Skeletal muscle cell (primary cell): ENCODE measurements around the gene POU2F2.

Source experiments
- DNase-seq: peaks from one replicate; pipeline ENCODE4 v3.0.0-alpha.2; 2010; ENCODE audit warnings: low read depth
- H3K4me3 ChIP-seq: 2 replicates; pipeline ENCODE4 v1.5.1; 2011; ENCODE audit warnings: low read depth, mild to moderate bottlenecking, control low read depth, low read length, moderate library complexity

POU2F2 gene

DNA sequence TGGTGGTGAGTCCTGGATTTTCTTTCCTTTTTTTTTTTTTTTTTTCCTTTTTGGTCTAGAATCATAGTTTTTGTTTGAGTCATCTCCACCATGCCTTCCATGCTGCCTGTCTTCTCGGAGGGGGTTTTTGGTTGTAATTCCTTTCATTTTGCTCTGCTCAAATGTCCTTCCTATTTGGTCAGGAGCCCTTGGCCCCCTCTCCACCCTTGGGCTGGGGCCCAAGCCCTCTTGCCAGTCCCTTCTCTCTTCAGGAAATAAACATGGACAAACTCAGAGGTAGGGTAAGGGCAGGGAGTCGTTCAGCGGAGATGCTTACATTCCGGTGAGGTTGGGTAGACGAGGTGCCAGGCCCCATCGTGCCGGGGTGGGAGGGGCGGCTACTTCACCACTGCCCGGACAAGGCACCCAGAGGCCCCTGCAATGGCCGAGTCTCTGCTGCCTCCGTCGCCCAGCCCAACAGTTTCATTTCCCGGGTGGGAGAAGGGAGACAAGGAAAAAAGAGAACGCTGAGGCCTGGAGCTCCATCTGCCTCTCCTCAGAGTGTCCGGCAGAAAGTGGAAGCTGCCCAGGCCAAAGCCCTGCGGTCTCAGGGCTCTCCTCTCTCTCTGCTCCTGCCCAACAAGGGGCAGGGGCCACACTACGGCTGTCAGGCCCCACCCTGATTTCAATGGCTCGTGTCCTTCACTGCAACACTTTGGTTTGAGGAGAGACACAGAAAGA, 43.6 kb downstream of the POU2F2 start:
- no peak overlapping the region for H3K4me3 ChIP-seq
- peak; percentile 34 for DNase-seq

DNA sequence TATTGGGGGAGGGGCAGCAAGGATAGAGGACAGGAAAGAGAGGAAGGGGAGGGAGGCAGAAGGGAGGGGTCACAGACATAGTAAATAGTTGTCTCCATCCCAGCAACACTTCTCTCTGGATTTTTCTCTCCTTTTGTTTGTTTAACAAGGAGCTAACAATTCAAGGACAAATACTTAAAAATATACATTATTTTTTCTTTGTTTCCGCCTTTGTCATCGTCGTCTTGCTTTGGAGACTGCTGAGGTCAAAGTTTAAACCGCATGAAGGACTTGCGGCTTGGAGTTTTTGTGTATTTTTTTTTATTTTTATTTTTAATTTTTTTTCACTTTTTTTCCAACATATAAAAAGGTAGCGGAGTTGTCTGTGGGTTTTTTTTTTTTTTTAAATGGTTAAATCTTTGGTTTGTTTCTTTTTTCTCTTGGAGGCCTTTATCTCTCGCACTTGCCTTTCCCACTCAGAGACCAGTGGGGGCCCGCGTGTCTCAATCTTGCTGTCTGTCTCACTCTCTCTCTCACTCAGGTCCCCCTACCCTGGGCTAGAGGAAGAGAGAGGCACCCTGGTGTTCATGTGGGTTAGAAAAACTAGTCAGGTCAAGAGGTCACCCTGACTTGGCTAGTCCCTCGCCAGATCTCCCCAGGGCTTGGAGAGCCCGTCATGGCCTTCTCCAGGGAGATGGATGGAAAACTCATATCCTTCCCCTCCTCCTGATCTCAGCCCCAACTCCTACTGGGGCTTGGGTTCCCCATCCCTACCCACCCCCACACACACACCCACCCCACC, 45.3 kb downstream of the POU2F2 start:
- H3K4me3 ChIP-seq: no peak overlapping the region
- DNase-seq: no peak

DNA sequence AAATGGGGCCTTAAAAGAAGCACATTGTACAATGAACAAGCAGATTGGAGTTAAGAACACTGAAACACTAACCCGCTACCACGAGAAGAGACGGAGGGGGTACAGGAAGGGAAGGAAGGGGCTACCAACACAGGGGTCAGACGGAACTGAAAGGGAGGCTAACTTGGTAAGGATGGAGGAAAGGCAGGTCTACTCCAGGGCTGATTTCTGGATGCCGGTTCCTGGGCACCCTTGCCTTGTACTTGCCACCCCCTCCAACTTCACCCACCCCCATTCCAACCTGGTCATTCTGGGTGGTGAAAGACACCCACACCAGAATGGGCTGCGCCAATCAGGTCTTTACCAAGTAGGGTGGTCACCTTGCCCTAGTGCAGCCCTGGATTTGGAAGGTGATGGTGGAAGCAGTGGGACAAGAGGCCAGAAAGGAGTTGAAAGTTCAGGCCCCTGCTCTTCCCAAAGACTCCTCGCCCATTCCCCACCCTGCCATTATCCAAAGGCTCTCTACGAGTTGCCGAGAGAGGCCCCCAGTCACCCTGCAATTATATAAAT, 46.0 kb downstream of the POU2F2 start:
- DNase-seq: no peak
- H3K4me3 ChIP-seq: no peak overlapping the region

DNA sequence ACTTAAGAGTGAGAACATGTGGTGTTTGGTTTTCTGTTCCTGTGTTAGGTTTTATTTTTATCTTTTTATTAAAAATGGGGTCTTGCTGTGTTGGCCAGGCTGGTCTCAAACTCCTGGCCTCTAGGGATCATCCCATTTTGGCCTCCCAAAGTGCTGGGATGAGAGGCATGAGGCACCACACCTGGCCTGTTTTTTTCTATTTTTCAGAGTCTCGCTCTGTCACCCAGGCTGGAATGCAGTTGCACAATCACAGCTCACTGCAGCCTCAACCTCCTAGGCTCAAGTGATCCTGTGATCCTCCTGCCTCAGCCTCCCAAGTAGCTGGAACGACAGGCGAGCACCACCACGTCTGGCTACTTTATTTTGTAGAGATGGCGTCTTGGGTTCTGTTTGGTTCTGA, 48.7 kb downstream of the POU2F2 start:
- no peak for DNase-seq
- H3K4me3 ChIP-seq: no peak overlapping the region

DNA sequence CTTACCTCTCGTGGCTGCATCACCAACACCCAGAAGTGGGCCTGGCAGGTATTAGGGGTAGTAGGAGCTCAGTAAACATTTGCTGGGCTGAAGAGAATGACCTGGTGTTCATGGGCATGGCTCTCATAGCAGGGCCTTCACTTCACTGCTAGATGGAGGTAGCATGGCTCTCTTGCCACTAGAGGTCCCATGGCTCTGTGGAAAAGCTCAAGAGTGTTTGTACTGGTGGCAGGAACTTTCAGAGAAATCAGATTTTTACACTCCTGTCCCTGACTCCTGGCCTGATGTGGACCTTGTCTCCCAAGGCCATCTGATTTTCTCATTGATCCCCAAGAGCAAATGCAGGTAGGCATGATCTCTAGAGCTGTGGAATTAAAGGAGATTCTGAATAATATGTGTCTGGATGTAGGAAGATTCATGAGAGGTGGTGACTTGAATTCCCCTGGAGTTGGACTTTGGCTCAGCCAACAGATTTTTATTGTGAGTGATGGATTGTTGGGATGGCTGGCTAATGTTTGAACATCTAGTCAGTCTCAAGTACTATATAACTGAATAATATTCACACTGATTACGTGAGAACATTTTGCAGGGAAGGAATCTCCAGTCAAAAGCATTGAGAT, 50.6 kb downstream of the POU2F2 start:
- DNase-seq: no peak
- H3K4me3 ChIP-seq: no peak overlapping the region

DNA sequence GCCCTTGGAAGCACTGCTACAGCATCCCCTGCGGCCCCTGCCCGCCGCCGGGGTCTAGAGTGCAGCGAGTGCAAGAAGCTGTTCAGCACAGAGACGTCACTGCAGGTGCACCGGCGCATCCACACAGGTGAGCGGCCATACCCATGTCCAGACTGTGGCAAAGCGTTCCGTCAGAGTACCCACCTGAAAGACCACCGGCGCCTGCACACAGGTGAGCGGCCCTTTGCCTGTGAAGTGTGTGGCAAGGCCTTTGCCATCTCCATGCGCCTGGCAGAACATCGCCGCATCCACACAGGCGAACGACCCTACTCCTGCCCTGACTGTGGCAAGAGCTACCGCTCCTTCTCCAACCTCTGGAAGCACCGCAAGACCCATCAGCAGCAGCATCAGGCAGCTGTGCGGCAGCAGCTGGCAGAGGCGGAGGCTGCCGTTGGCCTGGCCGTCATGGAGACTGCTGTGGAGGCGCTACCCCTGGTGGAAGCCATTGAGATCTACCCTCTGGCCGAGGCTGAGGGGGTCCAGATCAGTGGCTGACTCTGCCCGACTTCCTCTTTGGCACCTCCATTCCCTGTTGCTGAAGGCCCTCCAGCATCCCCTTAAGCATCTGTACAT, 51.4 kb downstream of the POU2F2 start:
- no peak for DNase-seq
- H3K4me3 ChIP-seq: no peak overlapping the region

DNA sequence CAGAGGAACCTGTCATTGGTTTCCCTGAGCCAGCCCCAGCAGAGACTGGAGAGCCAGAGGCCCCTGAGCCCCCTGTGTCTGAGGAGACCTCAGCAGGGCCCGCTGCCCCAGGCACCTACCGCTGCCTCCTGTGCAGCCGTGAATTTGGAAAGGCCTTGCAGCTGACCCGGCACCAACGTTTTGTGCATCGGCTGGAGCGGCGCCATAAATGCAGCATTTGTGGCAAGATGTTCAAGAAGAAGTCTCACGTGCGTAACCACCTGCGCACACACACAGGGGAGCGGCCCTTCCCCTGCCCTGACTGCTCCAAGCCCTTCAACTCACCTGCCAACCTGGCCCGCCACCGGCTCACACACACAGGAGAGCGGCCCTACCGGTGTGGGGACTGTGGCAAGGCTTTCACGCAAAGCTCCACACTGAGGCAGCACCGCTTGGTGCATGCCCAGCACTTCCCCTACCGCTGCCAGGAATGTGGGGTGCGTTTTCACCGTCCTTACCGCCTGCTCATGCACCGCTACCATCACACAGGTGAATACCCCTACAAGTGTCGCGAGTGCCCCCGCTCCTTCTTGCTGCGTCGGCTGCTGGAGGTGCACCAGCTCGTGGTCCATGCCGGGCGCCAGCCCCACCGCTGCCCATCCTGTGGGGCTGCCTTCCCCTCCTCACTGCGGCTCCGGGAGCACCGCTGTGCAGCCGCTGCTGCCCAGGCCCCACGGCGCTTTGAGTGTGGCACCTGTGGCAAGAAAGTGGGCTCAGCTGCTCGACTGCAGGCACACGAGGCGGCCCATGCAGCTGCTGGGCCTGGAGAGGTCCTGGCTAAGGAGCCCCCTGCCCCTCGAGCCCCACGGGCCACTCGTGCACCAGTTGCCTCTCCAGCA, 52.1 kb downstream of the POU2F2 start:
- DNase-seq: no peak

DNA sequence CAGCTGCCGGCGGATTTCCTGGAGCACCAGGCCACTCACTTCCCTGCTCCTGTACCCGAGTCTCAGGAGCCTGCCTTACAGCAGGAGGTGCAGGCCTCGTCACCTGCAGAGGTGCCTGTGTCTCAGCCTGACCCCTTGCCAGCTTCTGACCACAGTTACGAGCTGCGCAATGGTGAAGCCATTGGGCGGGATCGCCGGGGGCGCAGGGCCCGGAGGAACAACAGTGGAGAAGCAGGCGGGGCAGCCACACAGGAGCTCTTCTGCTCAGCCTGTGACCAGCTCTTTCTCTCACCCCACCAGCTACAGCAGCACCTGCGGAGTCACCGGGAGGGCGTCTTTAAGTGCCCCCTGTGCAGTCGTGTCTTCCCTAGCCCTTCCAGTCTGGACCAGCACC, 53.0 kb downstream of the POU2F2 start:
- H3K4me3 ChIP-seq: no peak overlapping the region
- no peak for DNase-seq

More for the DNA sequence above, 52.1 kb downstream of the POU2F2 start:
- H3K4me3 ChIP-seq: no peak overlapping the region

DNA sequence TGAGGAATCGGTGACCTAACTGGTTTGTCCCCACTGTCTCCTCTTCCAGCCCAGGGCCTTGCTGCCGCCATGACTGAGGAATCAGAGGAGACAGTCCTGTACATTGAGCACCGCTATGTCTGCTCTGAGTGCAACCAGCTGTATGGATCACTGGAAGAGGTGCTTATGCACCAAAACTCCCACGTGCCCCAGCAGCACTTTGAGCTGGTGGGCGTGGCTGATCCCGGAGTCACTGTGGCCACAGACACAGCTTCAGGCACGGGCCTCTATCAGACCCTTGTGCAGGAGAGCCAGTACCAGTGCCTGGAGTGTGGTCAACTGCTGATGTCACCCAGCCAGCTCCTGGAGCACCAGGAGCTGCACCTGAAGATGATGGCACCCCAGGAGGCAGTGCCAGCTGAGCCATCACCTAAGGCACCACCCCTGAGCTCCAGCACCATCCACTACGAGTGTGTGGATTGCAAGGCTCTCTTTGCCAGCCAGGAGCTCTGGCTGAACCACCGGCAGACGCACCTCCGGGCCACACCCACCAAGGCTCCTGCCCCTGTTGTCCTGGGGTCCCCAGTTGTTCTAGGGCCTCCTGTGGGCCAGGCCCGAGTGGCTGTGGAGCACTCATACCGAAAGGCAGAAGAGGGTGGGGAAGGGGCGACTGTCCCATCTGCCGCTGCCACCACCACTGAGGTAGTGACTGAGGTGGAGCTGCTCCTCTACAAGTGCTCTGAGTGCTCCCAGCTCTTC, 53.5 kb downstream of the POU2F2 start:
- no peak for DNase-seq
- H3K4me3 ChIP-seq: no peak overlapping the region

DNA sequence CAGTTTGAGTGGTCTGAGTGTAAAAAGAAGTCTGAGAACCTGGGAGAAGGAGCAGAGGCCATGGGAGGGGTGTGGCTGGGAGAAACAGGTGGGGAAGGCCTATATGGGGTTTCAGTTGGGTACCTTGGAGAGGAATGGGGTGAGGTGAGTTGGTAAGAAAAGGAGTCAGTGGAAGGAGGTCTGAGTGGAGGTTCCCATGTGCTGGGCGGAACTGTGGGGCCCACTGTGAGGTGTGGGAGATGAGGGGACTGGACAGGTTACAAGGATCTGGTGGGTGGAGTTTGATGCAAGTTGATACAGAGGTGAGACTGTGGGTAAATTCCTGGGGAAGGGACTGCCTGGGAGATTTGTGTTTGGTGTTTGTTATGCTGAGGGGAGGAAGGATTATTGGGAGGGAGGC, 54.2 kb downstream of the POU2F2 start:
- no peak overlapping the region for H3K4me3 ChIP-seq
- no peak for DNase-seq

DNA sequence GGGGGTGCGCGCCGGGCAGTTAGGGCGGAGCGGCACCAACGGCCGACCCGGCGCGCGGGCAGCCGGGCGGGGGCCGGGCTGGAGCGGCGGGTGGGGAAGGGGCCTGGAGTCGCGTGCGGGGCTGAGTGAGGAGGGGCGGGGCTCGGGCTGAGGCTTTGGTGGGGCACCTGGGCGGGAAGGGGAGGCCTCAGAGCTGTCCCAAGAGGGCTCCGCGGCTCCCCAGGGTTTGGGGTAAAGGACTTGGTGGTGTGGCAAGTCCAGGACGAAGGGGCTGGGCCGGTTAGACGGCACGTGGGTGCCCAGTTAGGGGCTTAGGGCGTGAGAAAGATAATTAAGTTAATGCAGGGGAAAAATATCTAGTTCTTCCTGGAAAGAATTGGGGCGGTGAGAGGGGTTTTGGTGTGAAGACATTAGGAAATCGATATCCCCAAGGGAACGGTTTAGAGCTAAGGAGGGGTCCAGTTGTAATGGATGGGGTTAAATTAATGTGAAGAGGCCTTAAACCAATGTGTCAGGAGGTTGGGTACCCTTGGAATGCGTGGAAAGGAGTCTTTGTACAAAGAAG, 55.8 kb downstream of the POU2F2 start:
- DNase-seq: no peak
- peak overlapping the region; percentile 68 for H3K4me3 ChIP-seq

DNA sequence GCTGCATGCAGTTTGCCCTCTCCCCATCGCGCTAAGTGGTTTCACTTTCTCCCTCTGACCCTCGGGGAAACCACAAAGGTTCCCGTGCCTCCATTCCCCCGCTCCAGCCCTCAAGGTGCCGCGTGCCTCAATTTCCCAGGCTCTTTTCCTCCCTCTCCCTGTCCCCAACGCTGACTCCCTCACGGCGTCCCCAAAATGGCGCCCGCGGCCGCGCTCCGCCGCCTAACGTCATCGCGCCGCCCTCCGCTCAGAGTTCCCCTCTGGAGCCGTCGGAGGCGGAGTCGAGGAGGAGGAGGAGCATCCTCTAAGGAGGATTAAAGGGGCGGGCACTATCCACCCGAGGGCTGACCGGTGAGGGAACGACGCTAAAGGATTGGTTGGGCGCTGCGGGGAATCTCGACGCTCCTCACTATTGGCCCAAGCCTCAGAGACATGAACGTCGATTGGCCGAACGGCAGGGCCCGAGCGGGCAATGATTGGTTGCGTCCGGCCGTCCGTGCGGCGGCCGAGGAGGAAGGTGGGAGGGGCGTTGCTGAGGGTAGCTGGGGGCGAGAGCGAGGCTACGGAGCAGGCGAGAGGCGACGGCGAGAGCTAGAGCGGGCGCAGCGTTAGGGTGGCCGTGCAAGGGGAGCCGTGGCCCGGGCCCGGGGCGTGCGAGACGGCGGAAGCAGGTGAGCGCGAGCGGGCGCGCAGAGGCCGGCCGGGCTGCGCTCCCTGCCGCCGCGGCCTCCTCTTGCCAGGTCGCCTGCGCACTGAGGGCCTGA, 56.4 kb downstream of the POU2F2 start, which contains the start of gene ZNF574:
TSS of gene ZNF574 (plus strand) at position 551 of the 764 bp plus-strand sequence. CDS start 2,441 bp downstream, outside the sequence.
- DNase-seq: peak; percentile 98
- peak within 1 kb of the TSS; percentile 68 for H3K4me3 ChIP-seq

DNA sequence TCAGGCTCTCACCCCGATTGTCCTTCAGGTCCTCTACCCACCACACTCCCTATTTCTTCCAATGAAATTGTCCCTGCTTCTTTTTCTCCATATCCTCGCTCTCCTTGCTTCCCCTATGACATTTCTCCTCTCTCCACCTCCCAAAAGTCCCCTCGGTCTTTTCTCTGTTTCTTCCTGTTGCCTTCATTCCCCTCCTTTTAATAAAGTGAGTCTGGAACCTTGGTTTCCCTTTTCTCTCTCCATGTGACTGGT, 57.0 kb downstream of the POU2F2 start:
- H3K4me3 ChIP-seq: peak overlapping the region; percentile 68
- no peak for DNase-seq

DNA sequence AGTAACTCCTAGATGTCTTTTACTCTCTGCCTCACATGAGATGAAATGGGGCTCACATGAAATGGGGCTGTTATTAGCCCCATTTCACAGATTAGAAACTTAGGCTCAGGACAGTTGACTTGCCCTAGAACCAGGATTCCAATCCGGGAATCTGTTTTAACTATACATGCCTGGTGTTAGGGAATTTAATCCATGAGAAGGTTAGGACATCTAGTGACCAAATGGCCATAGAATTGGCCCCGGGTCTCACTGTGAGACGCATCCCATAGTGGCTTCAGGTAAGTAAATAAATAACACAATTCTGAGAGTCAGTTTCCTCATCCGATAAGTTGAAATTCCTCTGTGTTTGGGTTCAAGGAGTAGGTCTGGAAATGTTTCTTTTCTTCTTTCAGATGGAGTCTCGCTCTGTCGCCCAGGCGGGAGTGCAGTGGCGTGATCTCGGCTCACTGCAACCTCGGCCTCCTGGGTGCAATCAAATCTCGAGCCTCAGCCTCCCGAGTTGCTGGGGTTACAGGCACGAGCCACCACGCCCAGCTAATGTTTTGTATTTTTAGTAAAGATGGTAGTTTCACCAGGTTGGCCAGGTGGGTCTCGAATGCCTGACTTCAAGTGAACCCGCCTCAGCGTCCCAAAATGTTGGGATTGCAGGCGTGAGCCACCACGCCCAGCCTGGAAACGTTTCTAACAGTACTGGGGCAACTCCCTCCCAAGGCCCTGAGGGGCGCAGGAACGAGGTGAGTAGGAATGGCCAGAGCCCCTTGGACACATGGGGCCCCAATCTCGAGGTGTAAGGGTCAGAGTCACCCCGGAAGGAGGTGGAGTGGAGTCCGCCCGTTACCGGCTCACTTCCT, 57.5 kb downstream of the POU2F2 start:
- no peak for DNase-seq
- H3K4me3 ChIP-seq: peak overlapping the region; percentile 68

DNA sequence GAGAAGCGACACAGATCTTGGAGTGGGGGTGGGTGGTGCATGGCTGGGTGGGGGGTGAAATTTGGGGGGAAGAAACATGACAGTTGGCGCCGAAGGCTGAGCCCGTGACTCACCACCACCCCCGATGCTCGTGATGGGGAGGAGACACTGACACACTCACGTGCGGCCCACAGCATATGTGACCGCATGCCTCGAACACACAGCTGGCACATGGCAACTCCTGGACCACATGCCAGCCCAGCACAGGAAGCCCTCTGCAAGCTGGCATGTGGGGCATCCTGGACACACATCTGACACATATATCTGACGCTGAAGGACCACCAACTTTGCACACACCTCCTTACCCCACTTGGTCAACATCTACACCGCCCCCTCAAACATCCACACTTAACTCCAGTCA, 61.0 kb downstream of the POU2F2 start:
- DNase-seq: no peak
- H3K4me3 ChIP-seq: no peak overlapping the region

DNA sequence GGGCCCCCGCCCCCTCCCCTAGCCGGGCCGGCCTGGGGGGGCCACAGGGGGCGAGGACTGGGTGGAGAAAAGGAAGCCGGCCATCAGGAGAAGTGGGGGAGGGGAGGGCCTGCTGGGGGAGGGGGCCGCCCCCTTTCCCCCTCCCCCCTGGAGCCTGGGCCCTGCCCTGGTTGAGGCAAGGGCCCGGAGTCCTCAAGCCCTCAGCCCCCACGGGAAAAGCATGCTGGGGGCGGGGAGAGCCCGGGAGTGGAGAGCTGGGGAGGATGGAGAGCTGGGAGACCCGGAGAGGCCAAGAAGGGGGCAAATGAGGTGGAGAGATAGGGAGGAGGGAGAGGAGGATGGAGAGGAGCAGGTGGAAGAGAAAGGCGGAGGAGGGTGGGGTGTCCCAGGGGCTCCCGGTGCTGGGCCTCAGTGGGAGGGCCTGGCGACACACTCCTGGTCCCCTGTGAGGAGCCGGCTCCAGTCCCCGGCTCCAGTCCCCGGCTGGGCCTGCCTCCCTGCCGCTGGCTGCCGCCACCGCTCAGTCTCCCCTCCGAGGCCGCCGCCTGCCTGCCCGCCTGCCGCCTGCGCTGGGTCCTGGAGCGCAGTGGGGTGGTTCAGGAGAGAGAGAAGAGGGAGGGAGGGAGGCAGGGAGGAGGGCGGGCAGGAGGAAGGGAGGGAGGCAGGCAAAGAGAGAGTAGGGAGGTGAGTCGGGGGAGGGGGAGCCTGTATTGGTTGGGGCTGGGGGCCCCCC, 62.5 kb downstream of the POU2F2 start, which contains the start of gene GRIK5:
TSS of gene GRIK5 (minus strand) at position 588 of the 733 bp plus-strand sequence. CDS start 4,436 bp downstream, outside the sequence.
- no peak for DNase-seq
- H3K4me3 ChIP-seq: no peak within 1 kb of the TSS
